ENCODE data around the gene CD99L2.

Gene CD99L2, protein sequence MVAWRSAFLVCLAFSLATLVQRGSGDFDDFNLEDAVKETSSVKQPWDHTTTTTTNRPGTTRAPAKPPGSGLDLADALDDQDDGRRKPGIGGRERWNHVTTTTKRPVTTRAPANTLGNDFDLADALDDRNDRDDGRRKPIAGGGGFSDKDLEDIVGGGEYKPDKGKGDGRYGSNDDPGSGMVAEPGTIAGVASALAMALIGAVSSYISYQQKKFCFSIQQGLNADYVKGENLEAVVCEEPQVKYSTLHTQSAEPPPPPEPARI

DNA sequence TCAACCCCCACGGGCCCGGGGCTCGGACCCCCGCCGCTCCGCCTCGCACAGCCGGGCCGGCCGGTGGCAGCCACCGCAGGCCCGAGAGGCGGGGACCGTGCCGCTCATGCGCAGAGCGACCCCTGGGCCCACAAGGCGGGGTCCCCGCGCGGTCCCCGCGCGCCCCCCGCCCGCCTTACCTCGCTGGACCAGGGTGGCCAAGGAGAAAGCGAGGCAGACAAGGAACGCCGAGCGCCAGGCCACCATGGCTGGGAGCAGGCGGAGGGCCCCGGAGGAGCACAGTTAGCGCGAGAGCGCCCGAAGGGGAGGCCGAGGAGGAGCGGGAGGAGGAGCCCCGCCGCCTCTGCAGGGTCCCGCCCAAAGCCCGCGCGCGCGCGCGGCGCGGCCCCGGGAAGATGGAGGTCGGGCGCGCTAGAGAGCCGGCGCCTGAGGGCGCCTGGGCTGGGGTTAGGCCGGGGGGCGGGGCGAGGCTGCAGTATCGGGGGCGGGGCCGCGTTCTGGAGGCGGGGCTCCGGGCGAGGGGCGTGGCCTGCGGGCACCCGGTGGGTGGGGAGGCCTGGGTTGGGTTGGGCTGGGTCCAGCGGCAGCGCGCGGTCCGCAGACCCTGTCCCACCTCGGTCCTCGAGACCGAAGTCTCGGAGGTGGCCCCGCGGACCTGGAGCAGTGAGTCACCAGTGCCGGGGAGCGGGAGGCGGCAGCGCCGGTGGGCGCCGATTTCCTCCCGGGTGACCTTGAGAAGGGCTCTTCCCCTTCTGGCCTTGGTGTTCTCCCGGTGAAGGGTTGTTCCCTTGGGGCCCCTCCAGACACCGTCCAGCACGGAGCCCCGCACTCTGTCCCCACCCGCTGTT lies at the start of gene CD99L2:
Gene CD99L2, minus strand, starts transcription at position 326 of the 848 bp plus-strand sequence. Its CDS starts 80 bp downstream, at position 246.
- peak; percentile 87 for DNase-seq

- DNase-seq: no peak
These were observed 45.8 kb upstream of the CD99L2 start for GRCh38 chrX:150944233-150944632.

DNA sequence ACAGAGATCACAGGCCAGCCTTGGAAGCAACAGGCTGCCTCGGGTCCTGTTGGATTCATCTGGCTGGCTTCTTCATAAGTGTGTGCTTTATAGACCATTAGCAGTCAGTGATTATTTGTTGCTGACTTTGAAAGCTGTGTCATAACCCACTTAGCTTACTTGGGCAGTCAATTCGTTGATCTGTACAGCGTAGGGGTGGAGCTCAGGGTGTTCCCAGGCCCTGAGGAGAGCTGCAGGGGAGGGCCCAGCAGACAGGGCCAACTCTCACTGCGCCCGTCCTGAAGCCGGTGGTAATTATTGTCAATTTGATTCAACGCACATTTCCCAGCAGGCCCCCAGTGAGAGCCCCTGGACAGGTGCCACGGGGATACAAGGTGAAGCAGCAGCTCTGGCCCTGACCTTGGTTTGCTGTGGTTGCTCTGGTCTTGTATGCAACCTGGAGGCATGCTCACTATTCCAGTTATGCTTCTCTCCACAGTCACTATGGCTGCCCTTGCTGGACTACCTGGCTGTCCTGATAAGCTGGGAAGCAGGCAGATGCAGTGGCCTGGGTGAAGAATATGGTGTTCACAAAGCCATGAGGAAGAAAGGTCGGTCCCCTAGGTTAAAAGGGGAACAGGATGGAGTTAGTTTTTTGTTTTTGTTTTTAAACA lies 44.6 kb upstream of the CD99L2 start:
- DNase-seq: no peak

GRCh38 chrX:150941580-150941979 lies 43.1 kb upstream of the CD99L2 start:
- DNase-seq: no peak

DNA sequence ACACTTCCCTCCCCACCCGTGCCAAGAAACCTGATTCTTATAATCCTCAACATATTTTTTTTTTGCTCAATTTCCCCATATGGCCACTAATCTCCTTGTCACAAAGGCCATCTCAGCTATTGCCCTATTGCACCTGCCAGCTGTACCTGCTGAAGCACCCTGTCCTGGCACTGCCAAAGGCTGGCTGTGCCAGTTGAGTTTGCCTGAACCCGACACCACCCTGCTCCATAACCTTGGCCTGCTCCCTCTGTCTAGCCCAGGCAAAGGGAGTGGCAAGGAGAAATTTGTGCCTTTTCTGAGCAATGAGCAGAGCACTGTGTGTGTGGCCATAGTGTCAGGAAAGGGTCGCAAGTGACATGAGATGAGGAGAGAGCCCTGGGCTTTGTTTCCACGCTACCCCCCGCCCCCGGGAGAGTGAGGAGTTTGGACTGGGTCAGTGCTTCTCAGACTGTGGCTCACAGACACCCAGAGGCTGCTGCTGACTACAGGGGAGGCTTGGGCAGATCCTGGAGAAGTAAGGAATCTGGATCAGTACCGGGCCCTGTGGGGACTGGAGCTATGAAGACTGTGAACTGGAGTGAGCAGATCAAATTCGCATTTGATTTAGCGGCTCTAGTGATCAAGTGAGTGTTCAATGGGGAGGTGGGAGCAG lies 42.5 kb upstream of the CD99L2 start:
- DNase-seq: no peak

DNA sequence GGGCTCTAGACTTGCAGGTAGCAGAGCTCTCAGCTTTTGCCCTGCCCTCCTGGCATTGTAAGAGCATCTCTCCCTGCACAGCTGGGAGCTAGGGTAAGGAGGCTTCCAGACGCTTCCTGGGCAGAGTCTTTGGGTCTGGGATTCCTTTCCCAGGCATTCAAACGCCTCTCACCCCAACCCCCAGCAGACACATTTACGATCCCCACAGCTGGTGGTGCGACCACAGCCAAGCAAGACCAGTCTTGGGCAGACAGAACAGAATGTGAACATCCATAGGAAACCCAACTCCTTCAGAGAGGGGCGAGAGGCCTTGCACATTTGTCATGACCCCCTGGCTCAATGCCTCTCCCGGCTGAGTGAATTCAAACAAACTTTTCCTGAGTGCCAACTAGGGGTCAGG lies 38.1 kb upstream of the CD99L2 start:
- peak; percentile 56 for DNase-seq

GRCh38 chrX:150935467-150935866 lies 37.0 kb upstream of the CD99L2 start:
- peak; percentile 65 for DNase-seq

DNA sequence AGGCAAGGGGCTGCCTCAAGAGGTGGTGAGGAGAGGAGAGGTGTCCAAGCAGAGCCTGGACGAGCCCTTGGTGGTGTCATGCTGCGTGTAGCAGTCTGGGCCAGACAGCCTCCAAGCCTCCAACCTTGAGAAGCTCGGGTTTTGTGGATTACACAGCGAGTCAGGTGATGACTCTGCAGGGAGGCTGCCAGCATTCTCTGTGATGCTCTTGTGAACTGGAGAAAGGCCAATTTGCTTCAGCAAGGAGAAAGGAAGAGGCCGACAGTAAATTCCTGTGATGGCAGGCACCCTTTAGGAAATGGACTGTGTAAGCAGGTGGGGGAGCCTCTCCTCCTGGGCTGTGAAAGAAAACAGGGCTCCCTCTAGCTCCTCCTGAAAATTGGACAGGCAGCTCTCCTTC lies 36.0 kb upstream of the CD99L2 start:
- DNase-seq: peak; percentile 74

DNA sequence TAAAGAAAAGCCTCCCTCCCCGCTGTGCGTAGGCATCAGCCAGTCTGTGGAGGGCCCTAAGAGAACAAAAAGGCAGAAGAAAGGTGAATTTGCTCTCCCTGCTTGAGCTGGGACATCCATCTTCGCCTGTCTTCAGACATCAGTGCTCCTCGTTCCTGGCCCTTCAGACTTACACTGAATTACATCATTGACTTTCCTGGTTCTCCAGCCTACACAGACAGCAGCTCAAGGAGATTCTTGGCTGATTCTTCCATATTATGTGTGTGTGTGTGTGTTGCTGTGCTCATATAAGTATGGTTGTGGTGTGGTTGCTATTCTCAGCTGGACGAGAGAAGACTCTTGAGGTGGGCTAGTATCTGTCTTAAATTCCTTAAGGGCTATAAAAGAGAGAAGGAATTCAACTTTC lies 35.5 kb upstream of the CD99L2 start:
- DNase-seq: peak; percentile 55

GRCh38 chrX:150929058-150929457 lies 30.6 kb upstream of the CD99L2 start:
- DNase-seq: no peak

GRCh38 chrX:150926791-150927190 lies 28.3 kb upstream of the CD99L2 start:
- no peak for DNase-seq

- no peak for DNase-seq
These were observed 27.8 kb upstream of the CD99L2 start for GRCh38 chrX:150926304-150926703.

DNA sequence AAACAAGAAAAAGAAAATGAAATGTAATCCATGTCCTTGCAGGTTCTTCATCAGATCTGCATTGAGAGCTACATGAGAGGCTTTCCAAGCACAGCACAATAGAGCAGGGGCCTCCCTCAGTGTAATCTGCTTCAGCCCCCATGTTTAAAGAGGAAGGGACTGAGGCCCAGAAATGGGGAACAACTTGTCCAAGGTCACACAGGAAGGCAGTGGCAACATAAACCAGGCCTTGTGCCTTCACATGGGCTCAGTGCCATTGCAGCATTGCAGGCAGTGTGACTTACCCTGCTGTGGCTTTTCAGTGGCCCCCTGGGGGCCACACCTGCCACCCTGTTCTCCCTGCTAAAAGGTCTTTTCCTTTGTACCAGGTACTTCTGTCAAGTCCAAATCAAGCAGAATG lies 20.9 kb upstream of the CD99L2 start:
- DNase-seq: no peak

DNA sequence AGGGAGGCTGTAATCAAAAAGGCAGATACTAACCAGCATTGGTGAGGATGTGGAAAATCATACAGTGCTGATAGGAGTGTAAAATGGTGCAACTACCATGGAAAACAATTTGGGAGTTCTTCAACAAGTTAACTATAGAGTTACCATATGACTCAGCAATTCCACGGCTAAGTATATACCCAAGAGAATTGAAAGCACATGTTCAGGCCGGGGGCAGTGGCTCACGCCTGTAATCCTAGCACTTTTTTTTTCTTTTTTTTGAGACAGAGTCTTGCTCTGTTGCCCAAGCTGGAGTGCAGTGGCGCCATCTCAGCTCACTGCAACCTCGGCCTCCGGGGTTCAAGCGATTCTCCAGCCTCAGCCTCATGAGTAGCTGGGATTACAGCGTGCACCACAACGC lies 15.0 kb upstream of the CD99L2 start:
- DNase-seq: peak; percentile 79

- DNase-seq: no peak
These were observed 9.0 kb upstream of the CD99L2 start for GRCh38 chrX:150907474-150907873.

DNA sequence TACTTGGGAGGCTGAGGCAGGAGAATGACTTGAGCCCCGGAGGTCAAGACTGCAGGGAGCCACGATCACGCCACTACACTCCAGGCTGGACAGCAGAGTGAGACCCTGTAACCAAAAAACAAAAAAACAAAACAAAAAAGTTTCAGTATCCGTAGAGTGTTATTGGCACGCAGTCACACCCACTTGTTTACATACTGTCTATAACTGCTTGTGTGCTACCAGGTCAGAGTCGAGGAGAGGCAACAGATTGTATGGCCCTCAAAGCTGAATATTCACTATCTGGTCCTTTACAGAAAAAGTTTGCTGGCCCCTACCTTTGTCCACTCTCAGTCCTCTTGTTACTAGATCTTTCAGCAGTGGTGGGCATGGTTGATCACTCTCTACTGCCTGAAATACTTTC lies 8.2 kb upstream of the CD99L2 start:
- no peak for DNase-seq

GRCh38 chrX:150905293-150905692 lies 6.8 kb upstream of the CD99L2 start:
- no peak for DNase-seq

- DNase-seq: no peak
These were observed 4.6 kb upstream of the CD99L2 start for GRCh38 chrX:150903110-150903508.

GRCh38 chrX:150902434-150903109 lies 4.1 kb upstream of the CD99L2 start:
- no peak for DNase-seq

GRCh38 chrX:150899191-150899757 lies 806 bp upstream of the CD99L2 start:
- peak; percentile 16 for DNase-seq

DNA sequence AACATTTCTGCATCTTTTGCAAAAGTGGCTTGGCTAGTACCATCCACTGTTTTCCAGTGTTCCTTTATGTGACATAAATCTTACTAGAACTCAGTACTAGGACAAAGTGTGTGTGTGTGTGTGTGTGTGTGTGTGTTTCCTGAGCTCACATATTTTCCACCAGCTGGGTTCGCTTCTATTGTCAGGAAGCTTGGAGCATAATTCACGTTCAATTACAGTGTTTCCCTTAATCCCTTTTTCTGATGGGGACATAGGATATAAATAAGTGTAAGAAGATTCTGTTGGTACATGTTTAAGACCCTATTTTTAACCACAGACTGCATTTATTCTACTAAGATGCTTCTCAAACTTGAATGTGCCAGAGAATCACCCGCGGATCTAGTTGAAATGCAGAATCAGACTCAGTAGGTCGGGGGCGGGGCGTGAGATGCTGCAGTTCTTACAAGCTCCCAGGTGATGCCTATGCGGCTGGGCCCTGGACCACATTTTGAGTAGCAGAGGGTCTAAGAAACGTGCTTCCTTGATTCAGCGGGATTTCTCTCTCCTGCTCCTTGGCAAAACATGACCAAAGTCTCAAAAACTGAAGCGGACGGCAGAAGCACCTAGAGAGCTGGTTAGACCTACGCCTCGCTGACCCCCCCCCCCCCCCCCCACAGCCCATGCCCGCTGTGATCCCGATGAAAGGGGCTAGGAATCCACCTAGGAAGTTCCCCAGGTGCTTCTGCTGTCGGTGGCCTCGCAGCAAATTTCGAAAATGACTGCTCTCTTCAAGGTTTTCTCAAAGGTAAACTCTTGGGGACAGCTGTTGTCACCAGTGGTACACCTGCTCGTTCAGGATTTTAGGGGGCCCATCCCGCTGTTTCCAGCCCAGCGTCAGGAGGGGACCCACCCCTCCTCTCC lies 797 bp downstream of the CD99L2 start:
- DNase-seq: peak; percentile 20

Measured in fibroblast of skin of right quadriceps (primary cell).